Ascending aorta (tissue), 2 donors: ENCODE measurements around the gene ENAH. TPM values are rescaled to one million over a fixed set of nuclear protein-coding genes. Genes with fewer than 3 reads are reported as not detected.

Experiments used
- DNase-seq, 2 donors: peaks; one replicate each; pipeline ENCODE4 v3.0.0-alpha.2; 2019; ENCODE audit warnings: low spot score in 2 of 2
- H3K27ac ChIP-seq, 2 donors: fragments of 200-600 bp; sonication (generic); one replicate each; pipeline ENCODE4 v1.5.1; 2016 to 2017; ENCODE audit warnings: mild to moderate bottlenecking in 1 of 2
- H3K27me3 ChIP-seq: fragments of 200-600 bp; sonication (generic); one replicate; pipeline ENCODE4 v1.5.1; 2017
- H3K36me3 ChIP-seq, 2 donors: fragments of 200-600 bp; sonication (generic); one replicate each; pipeline ENCODE4 v1.5.1; 2016
- H3K4me1 ChIP-seq, 2 donors: fragments of 200-600 bp; sonication (generic); one replicate each; pipeline ENCODE4 v1.5.1; 2016 to 2017; ENCODE audit warnings: mild to moderate bottlenecking in 1 of 2
- H3K4me3 ChIP-seq, 2 donors: fragments of 200-600 bp; sonication (generic); one replicate each; pipeline ENCODE4 v1.5.1; 2016 to 2017; ENCODE audit warnings: mild to moderate bottlenecking in 1 of 2
- H3K9me3 ChIP-seq, 2 donors: fragments of 200-600 bp; sonication (generic); one replicate each; pipeline ENCODE4 v1.5.1; 2016
- CTCF ChIP-seq, 3 experiments: fragments of 200-600 bp in 2 of 3; fragments of 450-650 bp in 1 of 3; sonication (generic) in 2 of 3; IDR thresholded peaks; one replicate each; pipeline ENCODE4 v1.5.1; 2016 to 2019; ENCODE audit warnings: antibody characterized with exemption in 3 of 3, mild to moderate bottlenecking in 1 of 3, moderate library complexity in 1 of 3
- intact Hi-C: fragments of 100-400 bp; cut with DNase I; formaldehyde crosslinking; loops from one replicate; pipeline ENCODE4 v1.15.1; 2023
- total RNA-seq: library from RNA; depleted of rRNA; stranded (reverse); fragments of >200 nt; gene quantifications from one replicate; pipeline ENCODE4 v1.1.0, GENCODE V29; 2016

Gene ENAH
- total RNA-seq, 1 donor from 2014 or later: 103 TPM

DNA sequence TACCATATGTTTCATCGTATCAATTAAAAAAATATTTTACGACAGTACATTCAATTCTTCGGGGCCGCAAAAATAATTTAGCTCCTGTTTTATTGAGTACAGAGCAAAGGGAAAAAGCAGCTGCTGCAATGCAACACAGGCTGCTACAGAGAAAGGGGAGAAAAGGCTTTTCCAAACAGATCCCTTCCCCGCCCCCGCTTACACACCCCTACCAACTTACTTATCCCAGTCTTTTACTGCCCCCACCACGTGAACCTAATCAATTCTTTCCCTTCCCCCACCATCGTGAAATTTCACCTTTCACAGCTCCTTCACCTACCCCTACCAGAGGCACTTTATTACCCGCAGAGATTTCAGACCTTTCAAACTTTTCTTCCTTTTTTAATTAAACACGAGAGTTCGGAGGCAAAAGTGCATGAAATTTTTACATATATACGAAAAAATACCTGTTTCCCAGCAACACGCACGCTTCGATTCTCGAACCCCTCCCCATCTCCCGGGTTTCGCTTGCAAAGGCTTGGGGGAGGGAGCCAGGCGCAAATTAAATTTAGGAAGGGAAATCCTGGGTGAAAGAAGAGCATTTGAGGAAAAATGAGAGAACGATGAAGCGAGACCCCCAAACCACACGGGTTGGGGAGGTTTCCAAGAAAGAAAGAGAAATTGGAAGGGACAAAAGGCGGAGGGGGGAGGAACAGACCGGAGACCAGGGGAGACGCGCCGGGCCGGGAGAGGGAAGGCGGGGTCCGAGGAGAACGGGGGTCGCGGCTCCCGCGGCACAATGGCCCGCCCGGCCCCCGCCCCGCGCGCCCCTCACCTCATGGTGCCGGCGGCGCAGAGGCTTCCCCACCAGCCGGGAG, 823 bp downstream of the ENAH start:
- peaks cover 0 to 34% of the 10 kb centered on the region in 2 donors for H3K4me1 ChIP-seq
- DNase-seq: peak in 1 of 2 donors; percentile 65
- H3K27ac ChIP-seq: peak overlapping the region; percentile 99 to 100

GRCh38 chr1:225651376-225651871, 1.5 kb downstream of the ENAH start:
- H3K4me1 ChIP-seq: peaks cover 0 to 28% of the 10 kb centered on the region in 2 donors
- H3K27me3 ChIP-seq: no peaks in the 10 kb centered on the region
- H3K9me3 ChIP-seq: no peaks in the 10 kb centered on the region
- intact Hi-C loops: loop anchor here (5.0 to 10.0 kb wide), 4 partner anchors 44 to 273 kb away; partner anchors contain the start of gene PYCR2
- DNase-seq: no peak
- H3K4me3 ChIP-seq: peak overlapping the region; percentile 58 to 79
- no peak for TF ChIP-seq CTCF (IDR thresholded peaks at IDR 0.05)
- H3K36me3 ChIP-seq: no peaks in the 10 kb centered on the region
- H3K27ac ChIP-seq: peak overlapping the region; percentile 99 to 100

More for the DNA sequence above, 823 bp downstream of the ENAH start:
- H3K9me3 ChIP-seq: no peaks in the 10 kb centered on the region
- no peaks in the 10 kb centered on the region for H3K27me3 ChIP-seq
- H3K4me3 ChIP-seq: peak overlapping the region; percentile 58 to 79
- H3K36me3 ChIP-seq: no peaks in the 10 kb centered on the region
- intact Hi-C loops: loop anchor here (2.0 to 10.0 kb wide), 5 partner anchors 45 to 273 kb away; partner anchors contain the start of gene PYCR2
- TF ChIP-seq CTCF (IDR thresholded peaks at IDR 0.05): no peak

GRCh38 chr1:225650179-225650578, 2.7 kb downstream of the ENAH start:
- DNase-seq: no peak
- no peaks in the 10 kb centered on the region for H3K9me3 ChIP-seq
- no peak for TF ChIP-seq CTCF (IDR thresholded peaks at IDR 0.05)
- peak overlapping the region; percentile 58 to 79 for H3K4me3 ChIP-seq
- no peaks in the 10 kb centered on the region for H3K36me3 ChIP-seq
- H3K4me1 ChIP-seq: peaks cover 0 to 22% of the 10 kb centered on the region in 2 donors
- H3K27ac ChIP-seq: peak overlapping the region; percentile 56 to 100
- H3K27me3 ChIP-seq: no peaks in the 10 kb centered on the region
- intact Hi-C loops: loop anchor here (5.0 to 10.0 kb wide), 4 partner anchors 43 to 275 kb away; partner anchors contain the start of gene PYCR2

DNA sequence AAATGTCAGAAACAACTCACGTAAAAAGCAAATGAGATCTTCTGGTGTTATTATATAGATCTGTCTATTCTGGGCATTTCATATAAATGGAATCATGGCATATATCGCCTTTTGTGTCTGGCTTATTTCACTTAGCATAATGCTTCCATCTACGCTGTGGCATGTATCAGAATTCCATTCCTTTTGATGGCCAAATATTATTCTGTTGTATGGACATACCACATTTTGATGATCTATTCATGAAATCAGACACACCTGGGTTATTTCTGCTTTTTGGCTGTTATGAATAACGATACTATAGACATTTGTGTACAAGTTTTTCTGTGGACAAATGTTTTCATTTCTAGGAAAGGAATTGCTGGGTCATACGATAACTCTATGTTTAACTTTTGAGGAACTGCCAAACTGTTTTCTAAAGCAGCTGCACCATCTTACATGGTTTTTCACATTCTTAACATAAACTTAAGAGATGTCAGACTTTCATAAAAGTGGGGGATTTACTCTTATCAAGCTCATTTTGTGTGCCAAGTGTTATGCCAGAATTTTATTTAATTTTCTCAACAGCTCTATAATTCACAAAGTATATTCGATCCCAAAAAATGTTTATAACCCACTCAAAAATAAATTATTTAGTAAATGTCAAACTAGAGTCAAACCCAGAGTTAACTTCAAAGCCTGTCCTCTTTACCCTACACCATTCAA, 7.6 kb downstream of the ENAH start:
- H3K27me3 ChIP-seq: no peaks in the 10 kb centered on the region
- no peak overlapping the region for H3K27ac ChIP-seq
- no peak for TF ChIP-seq CTCF (IDR thresholded peaks at IDR 0.05)
- H3K4me1 ChIP-seq: peaks cover 0 to 15% of the 10 kb centered on the region in 2 donors
- no peak for DNase-seq
- no peak overlapping the region for H3K4me3 ChIP-seq
- peaks cover 0 to 3% of the 10 kb centered on the region in 2 donors for H3K36me3 ChIP-seq
- intact Hi-C loops: no loop called here
- no peaks in the 10 kb centered on the region for H3K9me3 ChIP-seq

GRCh38 chr1:225644666-225645065, 8.3 kb downstream of the ENAH start:
- no peak for DNase-seq
- Histone ChIP-seq H3K4me1 (peaks cover 0 to 15% of the 10 kb centered on the region in 2 donors), H3K27ac (no peak overlapping the region), H3K27me3 (no peaks in the 10 kb centered on the region), H3K4me3 (no peak overlapping the region), H3K36me3 (peaks cover 0 to 3% of the 10 kb centered on the region in 2 donors), H3K9me3 (no peaks in the 10 kb centered on the region)
- intact Hi-C loops: no loop called here
- TF ChIP-seq CTCF (IDR thresholded peaks at IDR 0.05): no peak
